ENCODE measurements around the gene TTC28. TPM values are rescaled to one million over a fixed set of nuclear protein-coding genes. Genes with fewer than 3 reads are reported as not detected.

The TTC28 gene
- polyA plus RNA-seq, 1 donor from 2014 or later, result 14.8 TPM

GRCh38 chr22:28132466-28132865, 547.2 kb downstream of the TTC28 start:
- Histone ChIP-seq H3K27ac (ENCODE audit: low read length) (no peak overlapping the region), H3K4me2 (ENCODE audit: low read length) (no peak overlapping the region), H3K27me3 (ENCODE audit: insufficient read depth, low read depth, low read length) (no peaks in the 10 kb centered on the region), H2AFZ (ENCODE audit: low read depth, low read length) (no peak overlapping the region), H3K36me3 (ENCODE audit: insufficient read depth, low read length) (no peaks in the 10 kb centered on the region), H3K79me2 (replicated peaks; ENCODE audit: insufficient read depth, low read length) (no peaks in the 10 kb centered on the region), H3F3A (ENCODE audit: insufficient read depth, low read length, poor library complexity, severe bottlenecking) (no peaks in the 10 kb centered on the region), H3K9ac (ENCODE audit: low read length) (no peak overlapping the region), H3K9me3 (ENCODE audit: low read length) (no peaks in the 10 kb centered on the region), H3K4me3 (ENCODE audit: low read length) (no peak overlapping the region), H4K20me1 (ENCODE audit: insufficient read depth) (no peaks in the 10 kb centered on the region), H3K9me2 (ENCODE audit: insufficient read depth, low read length) (no peaks in the 10 kb centered on the region)
- TF ChIP-seq, protein P1, sequence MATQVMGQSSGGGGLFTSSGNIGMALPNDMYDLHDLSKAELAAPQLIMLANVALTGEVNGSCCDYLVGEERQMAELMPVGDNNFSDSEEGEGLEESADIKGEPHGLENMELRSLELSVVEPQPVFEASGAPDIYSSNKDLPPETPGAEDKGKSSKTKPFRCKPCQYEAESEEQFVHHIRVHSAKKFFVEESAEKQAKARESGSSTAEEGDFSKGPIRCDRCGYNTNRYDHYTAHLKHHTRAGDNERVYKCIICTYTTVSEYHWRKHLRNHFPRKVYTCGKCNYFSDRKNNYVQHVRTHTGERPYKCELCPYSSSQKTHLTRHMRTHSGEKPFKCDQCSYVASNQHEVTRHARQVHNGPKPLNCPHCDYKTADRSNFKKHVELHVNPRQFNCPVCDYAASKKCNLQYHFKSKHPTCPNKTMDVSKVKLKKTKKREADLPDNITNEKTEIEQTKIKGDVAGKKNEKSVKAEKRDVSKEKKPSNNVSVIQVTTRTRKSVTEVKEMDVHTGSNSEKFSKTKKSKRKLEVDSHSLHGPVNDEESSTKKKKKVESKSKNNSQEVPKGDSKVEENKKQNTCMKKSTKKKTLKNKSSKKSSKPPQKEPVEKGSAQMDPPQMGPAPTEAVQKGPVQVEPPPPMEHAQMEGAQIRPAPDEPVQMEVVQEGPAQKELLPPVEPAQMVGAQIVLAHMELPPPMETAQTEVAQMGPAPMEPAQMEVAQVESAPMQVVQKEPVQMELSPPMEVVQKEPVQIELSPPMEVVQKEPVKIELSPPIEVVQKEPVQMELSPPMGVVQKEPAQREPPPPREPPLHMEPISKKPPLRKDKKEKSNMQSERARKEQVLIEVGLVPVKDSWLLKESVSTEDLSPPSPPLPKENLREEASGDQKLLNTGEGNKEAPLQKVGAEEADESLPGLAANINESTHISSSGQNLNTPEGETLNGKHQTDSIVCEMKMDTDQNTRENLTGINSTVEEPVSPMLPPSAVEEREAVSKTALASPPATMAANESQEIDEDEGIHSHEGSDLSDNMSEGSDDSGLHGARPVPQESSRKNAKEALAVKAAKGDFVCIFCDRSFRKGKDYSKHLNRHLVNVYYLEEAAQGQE (IDR thresholded peaks at IDR 0.05; ENCODE audit: borderline replicate concordance), result no peak
- TF ChIP-seq RAD21 (conservative IDR thresholded peaks at IDR 0.05) (no peak), EZH2 (IDR thresholded peaks at IDR 0.05; ENCODE audit: borderline replicate concordance, insufficient read depth, low read length, poor library complexity, severe bottlenecking) (no peak), CTCF (IDR thresholded peaks at IDR 0.05; ENCODE audit: poor library complexity, severe bottlenecking) (no peak), MXI1 (conservative IDR thresholded peaks at IDR 0.05; ENCODE audit: poor library complexity, severe bottlenecking) (no peak), TAF1 (IDR thresholded peaks at IDR 0.05; ENCODE audit: low read depth) (no peak), EP300 (conservative IDR thresholded peaks at IDR 0.05; ENCODE audit: poor library complexity, severe bottlenecking) (no peak), SMC3 (conservative IDR thresholded peaks at IDR 0.05; ENCODE audit: poor library complexity) (no peak), POLR2AphosphoS5 (IDR thresholded peaks at IDR 0.05) (no peak)

GRCh38 chr22:28129319-28129962, 550.2 kb downstream of the TTC28 start:
- no peak for TF ChIP-seq EZH2 (IDR thresholded peaks at IDR 0.05; ENCODE audit: borderline replicate concordance, insufficient read depth, low read length, poor library complexity, severe bottlenecking)
- Histone ChIP-seq H3K9ac (ENCODE audit: low read length) (no peak overlapping the region), H2AFZ (ENCODE audit: low read depth, low read length) (no peak overlapping the region), H4K20me1 (ENCODE audit: insufficient read depth) (no peaks in the 10 kb centered on the region), H3F3A (ENCODE audit: insufficient read depth, low read length, poor library complexity, severe bottlenecking) (no peaks in the 10 kb centered on the region), H3K27ac (ENCODE audit: low read length) (no peak overlapping the region), H3K4me2 (ENCODE audit: low read length) (no peak overlapping the region), H3K9me3 (ENCODE audit: low read length) (no peaks in the 10 kb centered on the region), H3K9me2 (ENCODE audit: insufficient read depth, low read length) (no peaks in the 10 kb centered on the region), H3K4me3 (ENCODE audit: low read length) (no peak overlapping the region), H3K27me3 (ENCODE audit: insufficient read depth, low read depth, low read length) (no peaks in the 10 kb centered on the region), H3K36me3 (ENCODE audit: insufficient read depth, low read length) (no peaks in the 10 kb centered on the region), H3K79me2 (replicated peaks; ENCODE audit: insufficient read depth, low read length) (no peaks in the 10 kb centered on the region)

All from neural cell (in vitro differentiated cells).